Stimulated activated naive CD8-positive, alpha-beta T cell treated with anti-CD3 and anti-CD28 coated beads, Interleukin-15, Interleukin-2, amounts not matched to agents 100 ng/mL and 50 ng/mL, for 24 hours (primary cell): ENCODE data around the gene MGAT5.

Experiments used
- H3K27ac Mint-ChIP-seq: one replicate; pipeline ENCODE4 v1.8.0; 2021; ENCODE audit warnings: mild to moderate bottlenecking, mixed read lengths
- H3K27me3 Mint-ChIP-seq: one replicate; pipeline ENCODE4 v1.8.0; 2021; ENCODE audit warnings: mixed read lengths
- H3K36me3 Mint-ChIP-seq: one replicate; pipeline ENCODE4 v1.8.0; 2021; ENCODE audit warnings: low read depth, mixed read lengths
- H3K4me1 Mint-ChIP-seq: one replicate; pipeline ENCODE4 v1.8.0; 2021; ENCODE audit warnings: low read depth, mixed read lengths
- H3K4me3 Mint-ChIP-seq: one replicate; pipeline ENCODE4 v1.8.0; 2021; ENCODE audit warnings: mild to moderate bottlenecking, mixed read lengths
- H3K9me3 Mint-ChIP-seq: one replicate; pipeline ENCODE4 v1.8.0; 2021; ENCODE audit warnings: mixed read lengths

MGAT5 gene

GRCh38 chr2:134449157-134449556, 195.3 kb downstream of the MGAT5 start:
- H3K4me3 Mint-ChIP-seq = no peak overlapping the region
- no peaks in the 10 kb centered on the region for H3K9me3 Mint-ChIP-seq
- no peaks in the 10 kb centered on the region for H3K27me3 Mint-ChIP-seq
- H3K36me3 Mint-ChIP-seq = peaks cover 13% of the 10 kb centered on the region
- no peaks in the 10 kb centered on the region for H3K4me1 Mint-ChIP-seq
- H3K27ac Mint-ChIP-seq = no peak overlapping the region

- no peaks in the 10 kb centered on the region for H3K9me3 Mint-ChIP-seq
- no peak overlapping the region for H3K4me3 Mint-ChIP-seq
- H3K4me1 Mint-ChIP-seq = no peaks in the 10 kb centered on the region
- H3K36me3 Mint-ChIP-seq = peaks cover 13% of the 10 kb centered on the region
- no peaks in the 10 kb centered on the region for H3K27me3 Mint-ChIP-seq
- H3K27ac Mint-ChIP-seq = no peak overlapping the region
Measured at GRCh38 chr2:134449751-134450513, 196.1 kb downstream of the MGAT5 start.

GRCh38 chr2:134451347-134451630, 197.4 kb downstream of the MGAT5 start:
- Mint-ChIP-seq H3K4me1 (no peaks in the 10 kb centered on the region), H3K36me3 (peaks cover 13% of the 10 kb centered on the region), H3K27ac (no peak overlapping the region)

GRCh38 chr2:134452042-134452733, 198.3 kb downstream of the MGAT5 start:
- peaks cover 12% of the 10 kb centered on the region for H3K36me3 Mint-ChIP-seq
- no peaks in the 10 kb centered on the region for H3K27me3 Mint-ChIP-seq
- H3K27ac Mint-ChIP-seq = no peak overlapping the region
- no peaks in the 10 kb centered on the region for H3K4me1 Mint-ChIP-seq
- H3K4me3 Mint-ChIP-seq = no peak overlapping the region
- H3K9me3 Mint-ChIP-seq = no peaks in the 10 kb centered on the region

More at GRCh38 chr2:134451347-134451630, 197.4 kb downstream of the MGAT5 start:
- Mint-ChIP-seq H3K9me3 (no peaks in the 10 kb centered on the region), H3K27me3 (no peaks in the 10 kb centered on the region), H3K4me3 (no peak overlapping the region)

GRCh38 chr2:134453476-134453875, 199.6 kb downstream of the MGAT5 start:
- peaks cover 9% of the 10 kb centered on the region for H3K36me3 Mint-ChIP-seq
- no peak overlapping the region for H3K27ac Mint-ChIP-seq
- H3K4me3 Mint-ChIP-seq = no peak overlapping the region
- no peaks in the 10 kb centered on the region for H3K27me3 Mint-ChIP-seq
- no peaks in the 10 kb centered on the region for H3K4me1 Mint-ChIP-seq
- no peaks in the 10 kb centered on the region for H3K9me3 Mint-ChIP-seq

- H3K9me3 Mint-ChIP-seq = no peaks in the 10 kb centered on the region
- no peaks in the 10 kb centered on the region for H3K4me1 Mint-ChIP-seq
- H3K36me3 Mint-ChIP-seq = peaks cover 9% of the 10 kb centered on the region
- H3K27ac Mint-ChIP-seq = no peak overlapping the region
- no peaks in the 10 kb centered on the region for H3K27me3 Mint-ChIP-seq
- no peak overlapping the region for H3K4me3 Mint-ChIP-seq
Measured at GRCh38 chr2:134453973-134454372, 200.1 kb downstream of the MGAT5 start.

- Mint-ChIP-seq H3K4me3 (no peak overlapping the region), H3K27me3 (no peaks in the 10 kb centered on the region), H3K27ac (no peak overlapping the region), H3K9me3 (no peaks in the 10 kb centered on the region), H3K36me3 (peaks cover 9% of the 10 kb centered on the region), H3K4me1 (no peaks in the 10 kb centered on the region)
Measured at GRCh38 chr2:134454426-134454825, 200.6 kb downstream of the MGAT5 start.

GRCh38 chr2:134454931-134455330, 201.1 kb downstream of the MGAT5 start:
- H3K27ac Mint-ChIP-seq = no peak overlapping the region
- no peaks in the 10 kb centered on the region for H3K4me1 Mint-ChIP-seq
- H3K27me3 Mint-ChIP-seq = no peaks in the 10 kb centered on the region
- H3K4me3 Mint-ChIP-seq = no peak overlapping the region
- peaks cover 9% of the 10 kb centered on the region for H3K36me3 Mint-ChIP-seq
- no peaks in the 10 kb centered on the region for H3K9me3 Mint-ChIP-seq

- Mint-ChIP-seq H3K4me3 (no peak overlapping the region), H3K36me3 (peaks cover 5% of the 10 kb centered on the region), H3K4me1 (no peaks in the 10 kb centered on the region), H3K27me3 (no peaks in the 10 kb centered on the region), H3K9me3 (no peaks in the 10 kb centered on the region), H3K27ac (no peak overlapping the region)
Measured at GRCh38 chr2:134455426-134455825, 201.6 kb downstream of the MGAT5 start.

- no peaks in the 10 kb centered on the region for H3K9me3 Mint-ChIP-seq
- no peaks in the 10 kb centered on the region for H3K27me3 Mint-ChIP-seq
- no peak overlapping the region for H3K27ac Mint-ChIP-seq
- H3K4me3 Mint-ChIP-seq = no peak overlapping the region
- H3K36me3 Mint-ChIP-seq = peaks cover 5% of the 10 kb centered on the region
- no peaks in the 10 kb centered on the region for H3K4me1 Mint-ChIP-seq
Measured at GRCh38 chr2:134457353-134457752, 203.5 kb downstream of the MGAT5 start.

GRCh38 chr2:134457765-134458472, 204.0 kb downstream of the MGAT5 start:
- no peaks in the 10 kb centered on the region for H3K27me3 Mint-ChIP-seq
- H3K36me3 Mint-ChIP-seq = peaks cover 5% of the 10 kb centered on the region
- no peaks in the 10 kb centered on the region for H3K9me3 Mint-ChIP-seq
- no peak overlapping the region for H3K27ac Mint-ChIP-seq
- no peaks in the 10 kb centered on the region for H3K4me1 Mint-ChIP-seq
- H3K4me3 Mint-ChIP-seq = no peak overlapping the region

- no peak overlapping the region for H3K4me3 Mint-ChIP-seq
- no peaks in the 10 kb centered on the region for H3K27me3 Mint-ChIP-seq
- H3K36me3 Mint-ChIP-seq = peaks cover 5% of the 10 kb centered on the region
- no peaks in the 10 kb centered on the region for H3K4me1 Mint-ChIP-seq
- no peaks in the 10 kb centered on the region for H3K9me3 Mint-ChIP-seq
- H3K27ac Mint-ChIP-seq = no peak overlapping the region
Measured at GRCh38 chr2:134458473-134458853, 204.6 kb downstream of the MGAT5 start.

- no peak overlapping the region for H3K4me3 Mint-ChIP-seq
- no peaks in the 10 kb centered on the region for H3K4me1 Mint-ChIP-seq
- no peaks in the 10 kb centered on the region for H3K9me3 Mint-ChIP-seq
- no peaks in the 10 kb centered on the region for H3K27me3 Mint-ChIP-seq
- peaks cover 2% of the 10 kb centered on the region for H3K36me3 Mint-ChIP-seq
- H3K27ac Mint-ChIP-seq = no peak overlapping the region
Measured at GRCh38 chr2:134458950-134459349, 205.1 kb downstream of the MGAT5 start.

GRCh38 chr2:134459706-134460406, 206.0 kb downstream of the MGAT5 start:
- Mint-ChIP-seq H3K27me3 (no peaks in the 10 kb centered on the region), H3K27ac (no peak overlapping the region), H3K36me3 (no peaks in the 10 kb centered on the region), H3K9me3 (no peaks in the 10 kb centered on the region), H3K4me1 (no peaks in the 10 kb centered on the region), H3K4me3 (no peak overlapping the region)

- Mint-ChIP-seq H3K4me1 (no peaks in the 10 kb centered on the region), H3K4me3 (no peak overlapping the region), H3K27me3 (no peaks in the 10 kb centered on the region), H3K36me3 (no peaks in the 10 kb centered on the region), H3K9me3 (no peaks in the 10 kb centered on the region), H3K27ac (no peak overlapping the region)
Measured at GRCh38 chr2:134460583-134460998, 206.7 kb downstream of the MGAT5 start.
